IMR-90 (cell line): ENCODE data around the gene ME3. TPM values are rescaled to one million over a fixed set of nuclear protein-coding genes. Genes with fewer than 3 reads are reported as not detected.
A peak's percentile ranks its signal among the peaks of the same experiment; 100 is the strongest.
"Not testable (repeated sequence)": the region's sequence is repeated elsewhere in the genome, so short reads cannot be mapped to it uniquely, and the experiment has no call there.

Experiments
- ATAC-seq: fragments of 200-7000 bp; cut with Tn5 transposase; 2 replicates; pipeline ENCODE4 v1.9.1; 2020; ENCODE audit warnings: low read depth, mild to moderate bottlenecking, moderate library complexity
- BruUV-seq: library from RNA; stranded (reverse); fragments of 400-500 nt; replicated peaks from 2 replicates; lab custom pipeline; 2021; lab: Mats Ljungman, UMichigan
- CTCF ChIA-PET: fragments of 300-600 bp; formaldehyde crosslinking; extraction: SDS; loops from one replicate; lab custom pipeline; 2021; ENCODE audit warnings: antibody characterized with exemption; lab: Yijun Ruan, JAX
- POLR2A ChIA-PET: fragments of 300-600 bp; sonication (Branson Sonifier 250); formaldehyde crosslinking; loops from one replicate; lab custom pipeline; 2022; ENCODE audit warnings: antibody characterized with exemption; ENCODE audit not compliant: unreplicated experiment; lab: Charles Lee
- DNase-seq: peaks from one replicate; pipeline ENCODE4 v3.0.0; 2013
- H2AFZ ChIP-seq: replicated peaks from 2 replicates; pipeline ENCODE3; 2013; ENCODE audit warnings: low read length, mild to moderate bottlenecking; ENCODE audit not compliant: poor library complexity
- H2AK5ac ChIP-seq: 2 replicates; pipeline ENCODE4 v1.6.1; 2013; ENCODE audit warnings: low read depth, low read length, inconsistent platforms
- H2AK9ac ChIP-seq: replicated peaks from 2 replicates; pipeline ENCODE3; 2013; ENCODE audit warnings: mild to moderate bottlenecking, low read depth, low read length, moderate library complexity; ENCODE audit not compliant: poor library complexity
- H2BK120ac ChIP-seq: 2 replicates; pipeline ENCODE4 v1.6.1; 2013; ENCODE audit warnings: low read depth, low read length, inconsistent platforms
- H2BK15ac ChIP-seq: 3 replicates; pipeline ENCODE4 v1.6.1; 2013; ENCODE audit warnings: low read depth, low read length, inconsistent platforms
- H2BK20ac ChIP-seq: 2 replicates; pipeline ENCODE4 v1.6.1; 2013; ENCODE audit warnings: low read depth, mild to moderate bottlenecking, inconsistent platforms, low read length, moderate library complexity
- H2BK5ac ChIP-seq: 2 replicates; pipeline ENCODE4 v1.6.1; 2013; ENCODE audit warnings: mild to moderate bottlenecking, low read depth, low read length, inconsistent platforms; ENCODE audit not compliant: poor library complexity, severe bottlenecking
- H3K14ac ChIP-seq: replicated peaks from 2 replicates; pipeline ENCODE4 v1.6.1; 2013; ENCODE audit warnings: low read depth, low read length, inconsistent platforms
- H3K18ac ChIP-seq: 2 replicates; pipeline ENCODE4 v1.6.1; 2013; ENCODE audit warnings: low read depth, low read length, control low read depth
- H3K23ac ChIP-seq: 2 replicates; pipeline ENCODE4 v1.6.1; 2013; ENCODE audit warnings: low read depth, low read length, inconsistent platforms
- H3K27ac ChIP-seq: 2 replicates; pipeline ENCODE4 v1.5.1; 2013; ENCODE audit warnings: mild to moderate bottlenecking, control low read depth, low read length; ENCODE audit not compliant: insufficient read depth
- H3K27me3 ChIP-seq: 2 replicates; pipeline ENCODE4 v1.6.1; 2013; ENCODE audit warnings: low read length; ENCODE audit not compliant: control insufficient read depth, insufficient read depth
- H3K36me3 ChIP-seq: 2 replicates; pipeline ENCODE4 v1.6.1; 2013; ENCODE audit warnings: low read length, mixed read lengths; ENCODE audit not compliant: control insufficient read depth, insufficient read depth
- H3K4ac ChIP-seq: 2 replicates; pipeline ENCODE4 v1.6.1; 2013; ENCODE audit warnings: low read depth, low read length, inconsistent platforms
- H3K4me1 ChIP-seq: 2 replicates; pipeline ENCODE4 v1.6.1; 2013; ENCODE audit warnings: low read length, mixed read lengths; ENCODE audit not compliant: control insufficient read depth, insufficient read depth
- H3K4me2 ChIP-seq: 2 replicates; pipeline ENCODE4 v1.6.1; 2013; ENCODE audit warnings: low read depth, mild to moderate bottlenecking, control low read depth, low read length, moderate library complexity
- H3K4me3 ChIP-seq: 2 replicates; pipeline ENCODE4 v1.5.1; 2013; ENCODE audit warnings: low read depth, mild to moderate bottlenecking, control low read depth, low read length, moderate library complexity; ENCODE audit not compliant: insufficient read depth
- H3K56ac ChIP-seq: 2 replicates; pipeline ENCODE4 v1.6.1; 2013; ENCODE audit warnings: low read length, inconsistent platforms; ENCODE audit not compliant: insufficient read depth; ENCODE audit errors: extremely low read depth
- H3K79me1 ChIP-seq, 2 experiments: 2 replicates each; pipeline ENCODE4 v1.6.1; 2013; ENCODE audit warnings: low read length in 2 of 2, inconsistent platforms in 1 of 2, low read depth in 1 of 2
- H3K9ac ChIP-seq: 2 replicates; pipeline ENCODE4 v1.6.1; 2013; ENCODE audit warnings: low read depth, low read length, control low read depth
- H3K9me1 ChIP-seq: 2 replicates; pipeline ENCODE4 v1.6.1; 2013; ENCODE audit warnings: low read length, inconsistent platforms; ENCODE audit not compliant: insufficient read depth
- H3K9me3 ChIP-seq: 2 replicates; pipeline ENCODE4 v1.6.1; 2013; ENCODE audit warnings: low read length; ENCODE audit not compliant: control insufficient read depth, insufficient read depth
- H4K20me1 ChIP-seq: 2 replicates; pipeline ENCODE4 v1.6.1; 2013; ENCODE audit warnings: low read length, inconsistent platforms; ENCODE audit not compliant: insufficient read depth
- H4K5ac ChIP-seq: 2 replicates; pipeline ENCODE4 v1.6.1; 2013; ENCODE audit warnings: mild to moderate bottlenecking, low read depth, low read length, control low read depth
- H4K8ac ChIP-seq, 2 experiments: 2 replicates each; pipeline ENCODE4 v1.6.1; 2013; ENCODE audit warnings: low read depth in 2 of 2, low read length in 2 of 2, control low read depth in 1 of 2, inconsistent platforms in 1 of 2
- H4K91ac ChIP-seq: 2 replicates; pipeline ENCODE4 v1.6.1; 2013; ENCODE audit warnings: low read depth, low read length, inconsistent platforms; ENCODE audit not compliant: insufficient read depth
- WGBS, 2 experiments: methylation state at CpG; one replicate each; pipeline versions ENCODE4 v1.1.5 to v1.1.7; 2013; ENCODE audit warnings: missing lambda C conversion rate in 2 of 2; ENCODE audit not compliant: insufficient read length in 1 of 2; ENCODE audit errors: extremely low coverage in 2 of 2; 5-methylcytosine and 5-hydroxymethylcytosine counted together
- dilution Hi-C: fragments of 300-500 bp; cut with HindIII; formaldehyde crosslinking; loops from one replicate; pipeline ENCODE4 v1.14.3; 2018; ENCODE audit warnings: low sequenced_read_pairs; ENCODE audit not compliant: unreplicated experiment
- in situ Hi-C: fragments of 300-500 bp; cut with MboI; formaldehyde crosslinking; loops from 3 replicates; pipeline ENCODE4 v1.14.3; 2019; ENCODE audit warnings: low sequenced_read_pairs, inconsistent platforms, mixed read lengths
- intact Hi-C: fragments of 100-400 bp; cut with micrococcal nuclease; formaldehyde crosslinking; loops from 2 replicates; pipeline ENCODE4 v1.10.0; 2022
- polyA plus RNA-seq, 3 experiments: library from polyadenylated mRNA; depleted of rRNA; stranded (reverse); fragments of >200 nt; gene quantifications; 2 replicates each; pipeline ENCODE4 v1.2.3, GENCODE V29; 2012; ENCODE audit warnings: low replicate concordance in 1 of 3
- total RNA-seq: library from RNA; depleted of rRNA; stranded (reverse); fragments of >200 nt; gene quantifications from 2 replicates; pipeline ENCODE4 v1.2.3, GENCODE V29; 2012

Gene ME3
- total and polyA plus RNA-seq, 2 of the 4 experiments (the other 2 are of a cell fraction) = 7.8 to 9.0 TPM

DNA sequence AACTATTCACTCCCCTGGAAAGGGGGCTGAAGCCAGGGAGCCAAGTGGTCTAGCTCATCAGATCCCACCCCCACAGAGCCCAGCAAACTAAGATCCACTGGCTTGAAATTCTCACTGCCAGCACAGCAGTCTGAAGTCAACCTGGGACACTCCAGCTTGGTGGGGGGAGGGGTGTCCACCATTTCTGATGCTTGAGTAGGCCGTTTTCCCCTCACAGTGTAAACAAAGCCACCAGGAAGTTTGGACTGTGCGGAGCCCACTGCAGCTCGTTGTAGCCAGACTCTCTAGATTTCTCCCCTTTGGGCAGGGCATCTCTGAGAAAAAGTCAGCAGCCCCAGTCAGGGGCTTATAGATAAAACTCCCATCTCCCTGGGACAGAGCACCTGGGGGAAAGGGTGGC is 27.2 kb downstream of the ME3 start:
- H3K9me3 ChIP-seq, intact Hi-C loops, H3K27me3 ChIP-seq, H2AK9ac ChIP-seq, H3K9me1 ChIP-seq, H3K9ac ChIP-seq, DNase-seq, H3K27ac ChIP-seq, H3K36me3 ChIP-seq, H3K4me2 ChIP-seq, H3K56ac ChIP-seq, in situ Hi-C loops, H3K4me3 ChIP-seq, POLR2A ChIA-PET, CTCF ChIA-PET, BruUV-seq, dilution Hi-C loops, H4K20me1 ChIP-seq: not testable (repeated sequence)
- Histone ChIP-seq H4K8ac (peak overlapping the region; percentile 16 to 63; a peak in 2 of 4 replicates), H3K79me1 (peaks cover 4 to 12% of the 10 kb centered on the region in 2 experiments; a peak in 3 of 4 replicates), H3K23ac (peak overlapping the region; percentile 15; the same call in 1 of the 2 replicates), H4K91ac (peak overlapping the region; percentile 59; the same call in 1 of the 2 replicates), H4K5ac (peak overlapping the region; percentile 50; the same call in 1 of the 2 replicates), H2BK15ac (peak overlapping the region; percentile 77; the same call in 1 of the 3 replicates), H2BK120ac (peak overlapping the region; percentile 83), H2AK5ac (peak overlapping the region; percentile 61; the same call in 1 of the 2 replicates), H3K18ac (peak overlapping the region; percentile 46; the same call in 1 of the 2 replicates), H3K14ac (peak overlapping the region; percentile 46; the same call in 1 of the 2 replicates), H3K4me1 (peaks cover 13% of the 10 kb centered on the region), H2AFZ (peak overlapping the region; percentile 23), H2BK5ac (peak overlapping the region; percentile 57), H2BK20ac (peak overlapping the region; percentile 58; the same call in 1 of the 2 replicates), H3K4ac (peak overlapping the region; percentile 77)
- ATAC-seq = peak; percentile 69
- no CpG with 5 or more reads among the region's 3 CpGs for WGBS, 2 experiments
